HL-60 (cell line): ENCODE measurements around the gene MSMO1.

Experiments
- POLR2AphosphoS5 ChIP-seq: IDR thresholded peaks from 2 replicates; pipeline ENCODE4 v1.6.1; 2012; ENCODE audit warnings: low read depth
- TF ChIP-seq, protein P1 (sequence below): IDR thresholded peaks from one replicate; pipeline ENCODE4 v1.5.1; 2011; ENCODE audit warnings: low read length, control low read depth, inconsistent platforms; ENCODE audit not compliant: insufficient read depth

GRCh38 chr4:165367040-165367439, 39.6 kb downstream of the MSMO1 start:
- TF ChIP-seq, protein P1, sequence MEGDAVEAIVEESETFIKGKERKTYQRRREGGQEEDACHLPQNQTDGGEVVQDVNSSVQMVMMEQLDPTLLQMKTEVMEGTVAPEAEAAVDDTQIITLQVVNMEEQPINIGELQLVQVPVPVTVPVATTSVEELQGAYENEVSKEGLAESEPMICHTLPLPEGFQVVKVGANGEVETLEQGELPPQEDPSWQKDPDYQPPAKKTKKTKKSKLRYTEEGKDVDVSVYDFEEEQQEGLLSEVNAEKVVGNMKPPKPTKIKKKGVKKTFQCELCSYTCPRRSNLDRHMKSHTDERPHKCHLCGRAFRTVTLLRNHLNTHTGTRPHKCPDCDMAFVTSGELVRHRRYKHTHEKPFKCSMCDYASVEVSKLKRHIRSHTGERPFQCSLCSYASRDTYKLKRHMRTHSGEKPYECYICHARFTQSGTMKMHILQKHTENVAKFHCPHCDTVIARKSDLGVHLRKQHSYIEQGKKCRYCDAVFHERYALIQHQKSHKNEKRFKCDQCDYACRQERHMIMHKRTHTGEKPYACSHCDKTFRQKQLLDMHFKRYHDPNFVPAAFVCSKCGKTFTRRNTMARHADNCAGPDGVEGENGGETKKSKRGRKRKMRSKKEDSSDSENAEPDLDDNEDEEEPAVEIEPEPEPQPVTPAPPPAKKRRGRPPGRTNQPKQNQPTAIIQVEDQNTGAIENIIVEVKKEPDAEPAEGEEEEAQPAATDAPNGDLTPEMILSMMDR: no peak
- TF ChIP-seq POLR2AphosphoS5: no peak
